Measurements from ENCODE around the gene SLC26A8.

SLC26A8 gene

DNA sequence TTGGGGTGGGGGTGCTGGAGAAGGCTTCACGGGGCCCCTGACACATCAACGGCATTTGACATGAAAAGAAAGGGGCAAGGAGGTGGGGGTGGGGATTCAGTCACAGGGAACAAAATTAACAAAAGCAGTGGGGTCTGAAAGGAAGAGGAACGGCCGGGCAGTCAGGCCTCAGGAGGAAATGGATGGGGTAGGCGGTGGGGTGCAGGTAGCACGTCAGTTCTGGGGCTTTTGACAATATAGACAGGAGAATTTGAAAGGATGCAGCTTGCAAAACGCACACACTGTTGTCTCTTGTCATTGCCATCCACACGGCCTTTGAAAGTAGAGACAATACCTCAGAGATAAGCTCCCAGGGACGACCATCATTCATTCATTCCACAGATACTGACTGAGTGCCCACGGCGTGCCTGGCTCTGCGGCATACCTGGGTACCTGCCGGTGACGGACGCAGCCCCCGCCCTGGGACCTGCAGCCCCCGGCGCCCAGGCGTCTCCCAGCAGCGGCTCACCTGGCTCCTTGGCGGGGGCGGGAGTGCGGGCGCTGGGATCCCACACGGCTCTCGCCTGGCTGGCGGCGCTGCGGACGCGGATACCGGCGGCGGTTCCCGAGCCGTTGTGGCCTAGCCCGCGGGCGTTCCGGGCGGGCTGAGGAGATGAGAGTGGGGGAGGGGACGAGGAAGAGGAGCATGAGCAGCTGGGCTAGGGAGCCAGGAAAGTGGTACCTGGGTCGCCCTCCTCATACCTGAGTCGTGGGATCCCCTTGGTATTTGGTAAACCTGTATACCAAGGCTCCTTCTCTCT lies at the start of gene SLC26A8:
Gene SLC26A8, minus strand, starts transcription at position 646 of the 800 bp plus-strand sequence. CDS start 4,934 bp downstream, outside the sequence.
- DNase-seq = no peak

GRCh38 chr6:36073587-36073986 lies 49.1 kb upstream of the SLC26A8 start:
- DNase-seq = no peak

GRCh38 chr6:36072681-36073080 lies 48.2 kb upstream of the SLC26A8 start:
- DNase-seq = no peak

DNA sequence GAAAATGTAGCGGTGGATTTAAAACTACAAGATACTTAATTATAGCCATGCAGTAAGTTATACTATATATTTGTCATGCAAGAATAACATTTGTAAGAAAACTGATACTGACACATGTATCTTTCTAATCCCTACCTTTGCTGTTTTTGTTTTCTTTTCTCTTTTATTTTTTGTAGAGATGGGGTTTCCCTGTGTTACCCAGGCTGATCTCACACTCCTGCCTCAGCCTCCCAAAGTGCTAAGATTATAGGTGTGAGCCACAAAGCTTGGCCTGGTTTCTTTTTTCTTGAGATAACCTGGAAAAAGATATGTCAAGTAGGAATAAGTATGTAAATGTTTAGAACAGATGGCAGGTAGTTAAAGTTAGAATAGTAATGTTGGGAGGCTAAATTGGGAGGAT lies 47.3 kb upstream of the SLC26A8 start:
- DNase-seq = no peak

DNA sequence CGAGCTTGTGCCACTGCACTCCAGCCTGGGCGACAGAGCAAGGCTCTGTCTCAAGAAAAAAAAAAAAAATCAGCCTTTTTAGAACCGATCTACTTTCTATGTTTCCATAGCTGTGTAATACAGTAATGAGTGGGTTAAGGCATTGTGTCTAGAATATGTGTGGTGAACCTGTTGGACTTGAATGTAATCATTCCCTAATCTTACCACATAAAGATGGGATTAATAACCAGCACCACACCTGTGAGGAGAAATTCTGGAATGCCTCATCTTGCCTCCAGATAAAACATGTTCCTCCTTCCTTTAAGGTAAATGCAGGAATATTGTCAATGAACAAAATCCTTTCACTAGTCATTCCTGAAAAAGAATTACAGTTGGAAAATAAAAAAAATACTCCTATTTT lies 46.8 kb upstream of the SLC26A8 start:
- no peak for DNase-seq

GRCh38 chr6:36070252-36070651 lies 45.8 kb upstream of the SLC26A8 start:
- no peak for DNase-seq

DNA sequence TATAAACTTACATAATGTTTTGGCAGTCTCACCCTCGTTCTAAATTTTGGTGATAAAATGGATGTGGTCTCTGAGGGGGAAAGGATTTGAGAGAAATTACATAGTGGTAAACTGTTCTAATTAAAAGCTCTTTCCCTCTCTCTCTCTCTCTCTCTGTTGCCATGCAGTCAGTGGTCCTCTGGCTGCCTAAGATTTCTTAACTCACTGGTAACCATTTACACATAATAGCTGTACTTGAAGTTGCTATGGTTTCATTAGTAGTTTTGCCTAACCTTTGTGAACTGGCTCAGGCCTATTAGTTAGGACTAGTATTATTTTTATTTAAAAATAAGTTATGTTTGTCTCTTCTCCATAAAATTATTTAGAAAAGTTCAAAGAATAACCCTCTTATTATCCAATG lies 45.1 kb upstream of the SLC26A8 start:
- no peak for DNase-seq

DNA sequence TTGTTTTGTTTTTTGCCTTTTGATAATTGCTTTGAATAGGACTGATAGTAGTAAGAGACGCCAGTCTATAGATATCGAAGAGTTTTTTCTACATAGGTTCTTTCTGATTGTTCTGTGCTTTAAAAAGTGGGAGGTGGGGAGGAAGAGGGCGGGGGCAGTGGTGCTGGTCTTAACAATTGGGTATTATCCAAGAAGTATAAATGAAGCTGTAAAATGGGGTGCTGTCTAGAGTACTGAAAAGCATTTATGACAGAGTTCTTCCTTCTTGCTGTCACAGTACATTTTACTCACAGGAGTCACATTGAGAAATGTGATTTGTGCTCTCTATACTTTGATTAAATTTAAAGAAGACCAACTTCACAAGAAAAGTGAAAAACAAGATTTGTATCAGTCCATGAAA lies 44.1 kb upstream of the SLC26A8 start:
- no peak for DNase-seq

- no peak for DNase-seq
Measured at GRCh38 chr6:36068012-36068392, 43.6 kb upstream of the SLC26A8 start.

GRCh38 chr6:36067374-36068011 lies 43.1 kb upstream of the SLC26A8 start:
- DNase-seq = no peak

- no peak for DNase-seq
Measured at GRCh38 chr6:36066817-36067216, 42.4 kb upstream of the SLC26A8 start.

DNA sequence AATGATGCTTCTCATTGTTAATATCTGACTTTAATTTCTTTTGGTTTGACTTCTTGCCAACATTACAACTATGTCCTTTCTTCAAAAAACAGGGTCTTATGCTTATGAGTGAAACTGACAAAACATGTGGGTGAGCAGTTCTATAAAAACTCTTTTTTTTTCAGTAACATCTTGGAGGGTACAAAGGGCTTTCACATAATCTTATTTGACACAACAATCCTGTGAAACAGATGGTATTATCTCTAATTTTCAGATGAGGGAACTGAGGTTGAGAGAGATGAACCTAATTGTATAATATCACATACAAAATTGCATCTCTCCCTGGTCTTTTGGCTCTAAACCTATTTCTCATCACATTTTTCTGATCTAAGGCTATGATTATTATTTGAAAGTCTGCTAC lies 41.5 kb upstream of the SLC26A8 start:
- no peak for DNase-seq

GRCh38 chr6:36064770-36065396 lies 40.4 kb upstream of the SLC26A8 start:
- no peak for DNase-seq

- DNase-seq = no peak
Measured at GRCh38 chr6:36063318-36064060, 39.0 kb upstream of the SLC26A8 start.

GRCh38 chr6:36062247-36062646 lies 37.8 kb upstream of the SLC26A8 start:
- DNase-seq = no peak

DNA sequence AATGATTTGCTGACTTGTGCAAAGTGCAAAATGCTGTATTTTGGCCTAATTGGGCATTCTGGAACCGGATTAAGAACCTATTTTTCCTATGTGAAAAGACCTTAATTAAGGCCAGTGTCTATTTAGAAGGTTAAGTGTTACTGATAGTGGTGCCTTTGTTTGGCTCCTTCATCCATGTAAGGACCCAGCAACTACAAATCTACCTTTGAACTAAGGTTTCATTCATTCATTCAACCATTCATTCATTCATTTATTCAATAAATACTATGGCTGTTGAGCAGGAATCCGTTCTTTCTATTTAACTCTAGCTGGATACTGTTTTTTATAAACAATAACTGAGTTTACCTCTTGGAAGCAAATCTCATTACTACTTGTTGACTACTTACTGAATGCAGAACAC lies 36.8 kb upstream of the SLC26A8 start:
- DNase-seq = no peak

DNA sequence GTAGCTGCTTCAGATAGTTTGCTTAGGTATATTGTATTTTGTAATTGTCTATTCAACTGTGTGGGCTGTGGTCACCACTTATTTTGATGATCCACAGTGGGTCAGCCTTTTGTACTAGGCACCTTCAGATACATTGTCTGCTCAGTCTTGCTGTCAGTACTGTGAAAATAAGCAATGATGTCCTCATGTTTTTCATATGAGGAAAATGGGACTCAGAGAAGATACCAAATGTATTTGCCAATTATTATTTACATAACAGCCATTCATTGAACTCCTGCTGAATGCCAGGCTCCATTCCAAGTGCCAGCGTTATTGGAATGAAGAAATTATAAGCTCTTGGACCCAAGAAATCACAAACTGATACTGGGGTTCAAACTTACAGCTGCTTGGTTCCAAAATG lies 31.7 kb upstream of the SLC26A8 start:
- DNase-seq = no peak

- DNase-seq = no peak
Measured at GRCh38 chr6:36054956-36055355, 30.5 kb upstream of the SLC26A8 start.

DNA sequence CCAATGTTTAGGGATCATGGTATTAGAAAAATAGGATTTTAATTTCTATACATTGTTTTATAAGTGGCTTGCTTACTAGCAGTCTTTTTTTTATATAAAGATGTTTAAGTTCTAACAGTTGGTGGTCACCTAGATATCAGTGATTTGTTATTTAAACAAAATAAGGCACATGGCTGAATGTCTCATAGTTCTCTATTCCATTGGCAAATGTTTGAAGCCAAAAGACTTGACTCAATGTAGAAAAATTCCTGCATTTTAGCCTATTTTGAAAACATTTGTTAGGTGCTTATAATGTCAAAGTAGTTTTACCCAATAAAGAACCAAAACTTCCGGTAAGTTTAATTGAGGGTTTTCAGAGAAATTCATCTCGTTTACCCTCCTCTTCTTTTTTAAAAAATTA lies 30.0 kb upstream of the SLC26A8 start:
- no peak for DNase-seq

DNA sequence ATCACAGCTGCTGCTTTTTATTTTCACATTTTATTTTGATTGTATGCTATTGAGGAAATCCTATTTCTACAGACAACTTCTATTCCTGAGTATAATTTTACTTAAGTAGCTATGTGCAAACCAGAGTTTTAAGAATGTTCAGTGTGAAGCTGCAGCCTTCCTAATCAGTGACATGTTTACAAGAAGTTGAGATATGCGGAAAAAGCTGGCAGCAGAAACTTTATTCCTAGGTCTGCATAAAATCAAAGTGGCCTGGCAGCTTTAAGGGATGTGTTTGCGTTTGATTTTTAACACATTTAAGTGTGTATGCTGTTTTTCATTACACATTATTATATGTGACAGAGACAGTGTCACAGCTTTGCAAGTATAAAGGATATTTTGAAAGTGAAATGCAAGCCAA lies 29.4 kb upstream of the SLC26A8 start:
- DNase-seq = no peak

- DNase-seq = no peak
Measured at GRCh38 chr6:36052097-36052496, 27.7 kb upstream of the SLC26A8 start.

- no peak for DNase-seq
Measured at GRCh38 chr6:36050947-36051710, 26.7 kb upstream of the SLC26A8 start.

DNA sequence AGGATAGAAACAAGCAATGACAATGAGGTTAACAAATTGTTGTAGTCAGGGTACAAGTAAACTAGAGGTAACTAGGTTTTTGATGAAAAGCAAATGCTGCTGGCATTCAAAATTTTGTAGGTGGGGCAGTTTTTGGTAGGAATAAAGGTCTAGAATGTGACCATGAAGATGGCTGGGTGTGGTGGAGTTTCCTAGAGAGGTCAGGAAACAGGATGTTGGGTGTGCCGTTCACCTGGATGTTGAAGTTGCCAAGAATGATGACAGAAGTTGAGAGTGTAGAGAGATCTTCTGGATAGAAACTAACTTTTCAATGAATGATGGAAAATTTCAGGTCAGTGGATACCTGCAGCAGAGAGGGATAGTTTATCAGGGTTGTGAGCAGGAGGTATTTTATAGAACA lies 25.9 kb upstream of the SLC26A8 start:
- DNase-seq = no peak

All from CD4-positive, alpha-beta T cell treated with Interleukin-4 for 1 hour (primary cell).